GM18511 (cell line): ENCODE measurements around the gene HPS1.
A peak's percentile ranks its signal among the peaks of the same experiment; 100 is the strongest.

Experiments
- ATAC-seq: cut with Tn5 transposase; IDR thresholded peaks from one replicate; pipeline ENCODE4 v1.9.1; 2021; ENCODE audit warnings: mild to moderate bottlenecking, moderate library complexity; ENCODE audit not compliant: unreplicated experiment

The HPS1 gene

GRCh38 chr10:98465866-98466265, 19.1 kb upstream of the HPS1 start:
- ATAC-seq = no peak

DNA sequence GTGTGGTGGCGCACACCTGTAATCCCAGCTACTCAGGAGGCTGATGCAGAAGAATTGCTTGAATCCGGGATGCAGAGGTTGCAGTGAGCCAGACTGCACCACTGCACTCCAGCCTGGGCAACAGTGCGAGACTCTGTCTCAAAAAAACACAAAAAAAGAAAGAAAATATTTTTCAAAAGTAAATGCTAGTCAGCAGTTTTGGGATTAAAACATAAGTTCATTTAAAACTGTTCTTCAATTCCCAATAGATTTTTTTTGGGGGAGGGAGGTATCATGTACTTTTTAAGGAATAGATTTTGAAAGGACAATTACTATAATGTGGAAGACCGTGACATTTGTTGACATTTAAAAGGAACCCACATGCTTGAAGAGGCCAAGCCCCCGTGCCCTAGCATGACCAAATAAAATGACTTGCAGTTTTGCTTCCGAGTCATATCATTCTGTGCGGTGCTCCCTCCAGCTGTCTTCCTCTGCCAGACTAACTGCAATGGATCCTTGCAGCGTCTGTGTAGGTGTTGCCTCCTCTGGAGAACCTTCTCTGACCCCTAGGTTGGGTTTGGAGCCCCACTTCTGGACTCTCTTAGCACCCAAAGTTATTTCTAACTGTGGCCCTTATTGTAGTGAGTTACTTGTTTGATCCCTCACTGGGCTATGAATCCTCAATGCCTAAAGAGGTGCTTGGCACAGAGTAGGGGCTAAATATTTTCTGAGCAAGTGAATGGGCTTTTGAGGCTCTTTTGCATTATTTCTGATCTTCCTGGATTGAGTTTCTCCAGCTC, 17.4 kb upstream of the HPS1 start:
- ATAC-seq = no peak

DNA sequence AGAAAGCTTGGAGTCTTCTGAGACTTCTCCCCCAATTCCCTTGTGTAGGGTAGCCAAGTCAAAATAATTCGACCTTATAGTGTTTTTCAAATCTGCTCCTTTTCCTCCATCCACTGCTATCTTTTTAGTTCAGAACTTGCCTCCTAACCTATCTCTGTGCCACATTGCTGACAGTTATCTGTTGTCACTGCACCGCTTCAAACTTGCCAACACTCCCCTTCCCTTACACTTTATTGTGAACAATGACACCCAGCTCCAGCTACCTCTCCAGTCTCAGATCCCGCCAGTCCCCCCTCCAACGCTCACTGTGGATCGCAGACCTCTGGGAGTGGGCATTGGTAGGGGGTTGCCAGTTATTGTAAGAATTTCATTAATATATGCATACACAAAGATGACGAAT, 16.3 kb upstream of the HPS1 start:
- ATAC-seq = no peak

- ATAC-seq = no peak
Measured at GRCh38 chr10:98461500-98461842, 14.7 kb upstream of the HPS1 start.

- no peak for ATAC-seq
Measured at GRCh38 chr10:98460837-98461499, 14.2 kb upstream of the HPS1 start.

GRCh38 chr10:98458809-98459784, 12.4 kb upstream of the HPS1 start:
- ATAC-seq = no peak

DNA sequence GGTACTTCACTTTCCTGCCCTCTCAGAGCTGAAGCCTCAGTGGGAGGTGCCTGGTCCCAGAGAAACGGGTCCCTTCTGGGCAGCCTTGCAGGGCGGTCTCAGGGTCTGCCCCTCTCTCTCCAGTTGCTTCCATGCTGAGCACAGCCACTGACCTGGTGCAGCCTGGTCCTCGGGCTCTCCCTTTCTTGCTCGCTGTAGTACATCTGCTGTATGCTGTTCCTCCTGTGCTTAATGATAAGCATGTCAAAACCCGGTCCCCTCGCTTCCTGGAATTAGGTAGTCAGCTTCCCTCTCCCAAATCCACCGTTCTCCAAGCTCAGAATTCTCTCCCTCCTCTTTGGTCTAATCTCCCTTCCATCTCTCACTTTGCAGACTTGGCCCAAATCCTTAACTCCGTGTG, 11.0 kb upstream of the HPS1 start:
- ATAC-seq = no peak

- no peak for ATAC-seq
Measured at GRCh38 chr10:98456686-98457482, 10.1 kb upstream of the HPS1 start.

GRCh38 chr10:98456043-98456570, 9.4 kb upstream of the HPS1 start:
- no peak for ATAC-seq

GRCh38 chr10:98453729-98454128, 7.0 kb upstream of the HPS1 start:
- no peak for ATAC-seq

- ATAC-seq = no peak
Measured at GRCh38 chr10:98450618-98451017, 3.9 kb upstream of the HPS1 start.

DNA sequence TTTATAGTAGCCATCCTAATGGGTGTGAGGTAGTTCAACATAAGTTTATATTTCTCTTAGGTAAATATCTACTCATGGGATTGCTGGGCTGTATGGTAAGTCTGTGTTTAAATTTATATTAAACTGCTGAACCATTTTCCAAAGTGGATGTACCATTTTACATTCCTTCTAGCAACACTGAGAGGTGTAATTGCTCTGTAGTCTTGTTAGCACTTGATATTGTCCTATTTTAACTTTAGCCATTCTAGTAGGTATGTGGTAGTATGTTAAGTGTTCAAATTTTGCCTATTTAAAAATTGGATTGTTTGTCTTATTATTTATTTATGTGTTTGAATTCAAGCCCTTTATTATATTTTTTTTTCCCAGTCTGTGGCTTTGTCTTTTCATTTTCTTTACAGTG, 2.6 kb upstream of the HPS1 start:
- no peak for ATAC-seq

DNA sequence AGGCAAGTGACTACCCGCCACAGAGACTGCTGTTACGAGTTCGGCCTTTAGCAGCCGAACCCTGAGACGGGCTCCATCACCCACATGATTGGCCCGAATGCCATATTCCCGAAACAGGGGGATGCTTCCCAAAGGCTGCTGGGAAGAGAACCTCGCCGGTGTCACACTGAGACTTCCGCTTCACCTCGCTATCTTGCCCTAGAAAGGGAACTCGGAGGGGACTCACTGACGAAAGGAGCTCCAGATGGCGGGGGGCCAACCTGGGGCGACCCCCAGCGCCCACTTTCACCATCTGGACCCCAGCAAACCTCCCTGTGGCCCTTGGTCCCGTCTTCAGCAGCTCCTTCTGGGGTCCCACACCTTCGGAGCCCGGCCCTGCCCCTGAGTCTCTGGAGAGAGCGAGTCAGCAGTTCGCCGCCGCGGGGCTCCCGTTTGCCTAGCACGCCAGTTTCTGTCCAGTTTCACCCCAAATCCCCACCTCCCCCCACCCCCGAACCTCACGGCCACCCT, 529 bp downstream of the HPS1 start:
- peak; percentile 32 for ATAC-seq

- ATAC-seq = no peak
Measured at GRCh38 chr10:98445200-98445812, 1.4 kb downstream of the HPS1 start.

- ATAC-seq = peak; percentile 48
Measured at GRCh38 chr10:98444314-98445006, 2.3 kb downstream of the HPS1 start.

- no peak for ATAC-seq
Measured at GRCh38 chr10:98438715-98439114, 8.0 kb downstream of the HPS1 start.

DNA sequence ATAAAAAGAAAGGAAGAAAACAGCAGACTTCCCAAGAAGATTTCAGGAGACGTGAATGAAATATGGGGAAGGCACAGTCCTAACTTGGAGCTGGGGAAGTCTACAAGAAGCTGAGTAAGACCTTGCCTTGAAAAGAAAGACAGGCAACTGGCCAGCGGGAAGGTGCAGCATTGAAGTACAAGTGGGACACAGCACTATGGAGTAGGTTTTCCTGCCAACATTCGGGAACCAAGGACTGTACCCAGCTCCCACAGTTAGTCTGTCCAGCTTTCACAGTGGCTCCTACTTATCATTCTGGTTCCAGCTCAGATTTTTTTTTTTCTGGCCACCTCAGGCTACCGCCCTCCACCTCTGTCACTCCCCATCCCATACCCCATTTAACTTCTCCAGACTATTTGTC, 10.0 kb downstream of the HPS1 start:
- no peak for ATAC-seq

DNA sequence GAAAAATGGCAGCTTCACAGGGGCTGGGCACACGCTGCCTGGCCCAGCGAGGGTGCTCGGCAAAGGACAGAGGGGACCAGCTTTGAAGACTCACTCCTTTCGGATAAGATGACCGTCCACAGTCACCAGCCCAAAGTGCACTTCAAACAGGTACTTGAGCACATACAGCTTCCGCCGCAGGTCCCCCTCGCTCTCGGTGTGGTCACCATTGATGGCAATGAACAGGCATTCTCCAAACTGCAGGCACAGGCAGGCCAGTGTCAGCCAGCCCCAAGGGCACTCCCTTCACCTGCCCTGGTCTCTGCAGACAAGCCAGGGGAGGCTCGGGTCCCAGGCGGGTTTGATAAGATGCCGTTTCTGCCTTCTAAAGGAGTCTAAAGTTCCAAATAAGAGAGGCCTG, 11.6 kb downstream of the HPS1 start:
- no peak for ATAC-seq
